WTC11 (cell line): ENCODE results near the gene KLHL29. TPM values are rescaled to one million over a fixed set of nuclear protein-coding genes. Genes with fewer than 3 reads are reported as not detected.

Experiments
- ATAC-seq: fragments of 200-7000 bp; cut with Tn5 transposase; 2 replicates; pipeline ENCODE4 v1.10.0; 2021; ENCODE audit warnings: mild to moderate bottlenecking, moderate library complexity
- CTCF ChIA-PET: fragments of 300-600 bp; sonication (Branson Sonifier 250); formaldehyde crosslinking; loops from one replicate; lab custom pipeline; 2021; ENCODE audit warnings: antibody characterized with exemption; lab: Charles Lee
- POLR2A ChIA-PET: fragments of 350-600 bp; sonication (Branson Sonifier 250); formaldehyde crosslinking; loops from one replicate; lab custom pipeline; 2021; ENCODE audit warnings: antibody characterized with exemption; lab: Charles Lee
- DNase-seq: peaks from one replicate; pipeline ENCODE4 v3.0.0; 2021; ENCODE audit warnings: low spot score
- H3K27ac Mint-ChIP-seq: 2 replicates; pipeline ENCODE4 v1.8.0; 2021; ENCODE audit warnings: mixed read lengths
- H3K27me3 Mint-ChIP-seq: 2 replicates; pipeline ENCODE4 v1.8.0; 2021; ENCODE audit warnings: low read depth, mild to moderate bottlenecking, moderate library complexity, mixed read lengths
- H3K36me3 Mint-ChIP-seq: 2 replicates; pipeline ENCODE4 v1.8.0; 2021; ENCODE audit warnings: mixed read lengths
- H3K4me1 Mint-ChIP-seq: 2 replicates; pipeline ENCODE4 v1.8.0; 2022; ENCODE audit warnings: mixed read lengths
- H3K4me3 Mint-ChIP-seq: 2 replicates; pipeline ENCODE4 v1.8.0; 2021; ENCODE audit warnings: mild to moderate bottlenecking, moderate library complexity, mixed read lengths
- H3K9me3 Mint-ChIP-seq: 2 replicates; pipeline ENCODE4 v1.8.0; 2021; ENCODE audit warnings: mixed read lengths
- CBFB ChIP-seq: sonication (generic); formaldehyde crosslinking; IDR thresholded peaks from 2 replicates; pipeline ENCODE4 v1.8.1; 2022; ENCODE audit warnings: mild to moderate bottlenecking, low read depth, missing genetic modification reagents
- JUN ChIP-seq: sonication (generic); formaldehyde crosslinking; IDR thresholded peaks from 2 replicates; pipeline ENCODE4 v1.8.0; 2023; ENCODE audit warnings: mild to moderate bottlenecking, missing genetic modification reagents
- PRRX2 ChIP-seq: fragments of 250-450 bp; sonication (Bioruptor Pico); IDR thresholded peaks from 2 replicates; pipeline ENCODE4 v1.8.0; 2021; ENCODE audit warnings: mild to moderate bottlenecking
- RELA ChIP-seq: sonication (generic); formaldehyde crosslinking; IDR thresholded peaks from 2 replicates; pipeline ENCODE4 v1.8.1; 2022; ENCODE audit warnings: missing genetic modification reagents, mild to moderate bottlenecking, borderline replicate concordance
- TEAD1 ChIP-seq: sonication (generic); formaldehyde crosslinking; IDR thresholded peaks from 2 replicates; pipeline ENCODE4 v1.8.0; 2022; ENCODE audit warnings: mild to moderate bottlenecking, missing genetic modification reagents
- ZNF232 ChIP-seq: sonication (generic); formaldehyde crosslinking; IDR thresholded peaks from 2 replicates; pipeline ENCODE4 v1.8.0; 2022; ENCODE audit warnings: mild to moderate bottlenecking, missing genetic modification reagents
- total RNA-seq: library from RNA; stranded (reverse); gene quantifications from 3 replicates; pipeline ENCODE4 v1.2.3, GENCODE V29; 2021
- TF ChIP-seq, protein P1 (sequence below): sonication (generic); formaldehyde crosslinking; IDR thresholded peaks from 2 replicates; pipeline ENCODE4 v1.8.1; 2023; ENCODE audit warnings: mild to moderate bottlenecking, moderate library complexity, missing genetic modification reagents
- TF ChIP-seq, protein P2 (sequence below): fragments of 250-450 bp; sonication (Bioruptor Pico); IDR thresholded peaks from 2 replicates; pipeline ENCODE4 v1.9.0; 2021; ENCODE audit warnings: moderate library complexity, mild to moderate bottlenecking, inconsistent platforms, borderline replicate concordance
- TF ChIP-seq, protein P3 (sequence below): sonication (generic); formaldehyde crosslinking; IDR thresholded peaks from 2 replicates; pipeline ENCODE4 v1.8.0; 2023; ENCODE audit warnings: missing genetic modification reagents
- TF ChIP-seq, protein P4 (sequence below): sonication (generic); formaldehyde crosslinking; IDR thresholded peaks from 2 replicates; pipeline ENCODE4 v1.8.1; 2023; ENCODE audit warnings: mild to moderate bottlenecking, missing genetic modification reagents, moderate library complexity
- TF ChIP-seq, protein P5 (sequence below): sonication (generic); formaldehyde crosslinking; IDR thresholded peaks from 2 replicates; pipeline ENCODE4 v1.8.0; 2023; ENCODE audit warnings: missing genetic modification reagents, mild to moderate bottlenecking, borderline replicate concordance
- TF ChIP-seq, protein P6 (sequence below): sonication (generic); formaldehyde crosslinking; conservative IDR thresholded peaks from 2 replicates; pipeline ENCODE4 v1.8.1; 2022; ENCODE audit warnings: mild to moderate bottlenecking, missing genetic modification reagents
- TF ChIP-seq, protein P7 (sequence below): sonication (generic); formaldehyde crosslinking; conservative IDR thresholded peaks from 2 replicates; pipeline ENCODE4 v1.8.1; 2023; ENCODE audit warnings: mild to moderate bottlenecking, low read depth, missing genetic modification reagents, moderate library complexity

KLHL29 gene
- total RNA-seq, 1 experiment from 2014 or later: 7.1 TPM

DNA sequence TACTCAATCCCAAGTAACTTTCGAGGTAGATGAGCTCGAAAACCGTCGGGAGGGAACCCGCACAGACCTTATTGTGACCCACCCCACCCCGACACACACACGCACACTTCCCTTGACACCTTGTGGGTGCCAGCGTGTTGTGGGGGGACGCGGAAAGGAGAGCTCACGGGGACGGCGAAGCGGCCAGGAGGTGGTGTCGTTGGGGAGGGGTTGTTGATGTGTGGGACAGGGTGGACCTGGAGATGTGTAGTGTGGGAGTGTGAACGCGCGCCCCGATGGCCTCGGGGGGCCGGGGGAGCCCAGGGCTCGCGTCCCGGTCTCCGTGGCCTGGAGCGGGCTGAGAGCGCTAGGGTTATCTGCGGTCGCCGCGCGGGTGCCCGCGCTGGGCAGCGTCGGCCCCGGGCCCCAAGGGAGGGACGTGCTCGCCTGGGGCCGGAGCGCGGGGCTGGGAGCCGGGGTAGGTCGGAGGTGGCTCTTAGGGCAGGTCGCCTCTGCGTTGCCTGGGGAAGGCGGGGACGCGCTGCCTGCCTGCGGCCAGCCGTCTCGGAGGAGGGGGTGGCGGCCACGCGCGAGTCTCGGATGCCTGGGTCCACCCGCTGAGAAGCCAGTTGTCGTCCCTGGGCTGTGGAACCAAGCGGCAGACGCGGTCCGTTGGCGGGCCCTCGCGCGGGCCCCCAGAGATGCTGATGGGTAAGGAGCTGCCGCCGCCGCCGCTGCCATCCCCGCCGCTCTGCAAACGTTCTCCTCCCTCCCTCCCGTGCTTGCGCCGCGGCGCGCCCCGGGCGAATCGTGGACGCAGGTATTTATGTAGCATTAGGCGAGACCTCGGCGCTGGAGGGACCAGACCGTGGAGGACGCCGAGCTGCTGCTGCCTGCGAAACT lies 1.6 kb downstream of the KLHL29 start:
- ChIA-PET CTCF (interaction anchor here (0.9 to 1.7 kb wide), 5 partner anchors 11 to 238 kb away, joined by 3 to 8 read pairs (median 3); no protein-coding TSS in a partner anchor), POLR2A (no interaction called here)

DNA sequence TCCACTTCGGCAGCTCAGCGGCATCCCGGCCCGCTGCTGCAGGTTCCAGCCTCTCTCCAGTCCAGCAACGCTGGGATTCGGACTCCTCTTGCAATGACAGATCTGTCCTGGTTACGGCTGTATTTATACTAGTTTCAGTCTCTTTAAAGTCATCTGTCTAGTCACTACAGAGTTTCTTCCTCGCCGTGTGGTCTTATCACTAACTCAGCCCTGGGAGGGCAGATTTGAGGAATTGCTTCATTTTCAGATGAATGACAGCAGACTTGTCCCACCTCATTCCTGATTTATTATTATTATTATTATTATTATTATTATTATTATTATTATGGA lies 2.2 kb downstream of the KLHL29 start:
- ATAC-seq (peak; percentile 7; the same call in 1 of the 2 replicates), DNase-seq (no peak)
- ChIA-PET CTCF (interaction anchor here (1.4 to 1.7 kb wide), 3 partner anchors 12 to 28 kb away, joined by 3 to 8 read pairs (median 6); no protein-coding TSS in a partner anchor), POLR2A (no interaction called here)
- Mint-ChIP-seq H3K27me3 (peaks cover 59% of the 10 kb centered on the region), H3K4me3 (peak overlapping the region; percentile 94), H3K36me3 (no peaks in the 10 kb centered on the region), H3K9me3 (no peaks in the 10 kb centered on the region), H3K27ac (no peak overlapping the region), H3K4me1 (peaks cover 40% of the 10 kb centered on the region)
- TF ChIP-seq, protein P1, sequence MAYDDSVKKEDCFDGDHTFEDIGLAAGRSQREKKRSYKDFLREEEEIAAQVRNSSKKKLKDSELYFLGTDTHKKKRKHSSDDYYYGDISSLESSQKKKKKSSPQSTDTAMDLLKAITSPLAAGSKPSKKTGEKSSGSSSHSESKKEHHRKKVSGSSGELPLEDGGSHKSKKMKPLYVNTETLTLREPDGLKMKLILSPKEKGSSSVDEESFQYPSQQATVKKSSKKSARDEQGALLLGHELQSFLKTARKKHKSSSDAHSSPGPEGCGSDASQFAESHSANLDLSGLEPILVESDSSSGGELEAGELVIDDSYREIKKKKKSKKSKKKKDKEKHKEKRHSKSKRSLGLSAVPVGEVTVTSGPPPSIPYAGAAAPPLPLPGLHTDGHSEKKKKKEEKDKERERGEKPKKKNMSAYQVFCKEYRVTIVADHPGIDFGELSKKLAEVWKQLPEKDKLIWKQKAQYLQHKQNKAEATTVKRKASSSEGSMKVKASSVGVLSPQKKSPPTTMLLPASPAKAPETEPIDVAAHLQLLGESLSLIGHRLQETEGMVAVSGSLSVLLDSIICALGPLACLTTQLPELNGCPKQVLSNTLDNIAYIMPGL (CRISPR knock-in tag): no peak
- TF ChIP-seq PRRX2 (no peak), RELA (no peak), JUN (CRISPR knock-in tag) (no peak), CBFB (CRISPR knock-in tag) (no peak)
- TF ChIP-seq, protein P2, sequence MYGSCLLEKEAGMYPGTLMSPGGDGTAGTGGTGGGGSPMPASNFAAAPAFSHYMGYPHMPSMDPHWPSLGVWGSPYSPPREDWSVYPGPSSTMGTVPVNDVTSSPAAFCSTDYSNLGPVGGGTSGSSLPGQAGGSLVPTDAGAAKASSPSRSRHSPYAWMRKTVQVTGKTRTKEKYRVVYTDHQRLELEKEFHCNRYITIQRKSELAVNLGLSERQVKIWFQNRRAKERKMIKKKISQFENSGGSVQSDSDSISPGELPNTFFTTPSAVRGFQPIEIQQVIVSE: no peak
- TF ChIP-seq, protein P3, sequence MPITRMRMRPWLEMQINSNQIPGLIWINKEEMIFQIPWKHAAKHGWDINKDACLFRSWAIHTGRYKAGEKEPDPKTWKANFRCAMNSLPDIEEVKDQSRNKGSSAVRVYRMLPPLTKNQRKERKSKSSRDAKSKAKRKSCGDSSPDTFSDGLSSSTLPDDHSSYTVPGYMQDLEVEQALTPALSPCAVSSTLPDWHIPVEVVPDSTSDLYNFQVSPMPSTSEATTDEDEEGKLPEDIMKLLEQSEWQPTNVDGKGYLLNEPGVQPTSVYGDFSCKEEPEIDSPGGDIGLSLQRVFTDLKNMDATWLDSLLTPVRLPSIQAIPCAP (CRISPR knock-in tag): no peak
- TF ChIP-seq, protein P4, sequence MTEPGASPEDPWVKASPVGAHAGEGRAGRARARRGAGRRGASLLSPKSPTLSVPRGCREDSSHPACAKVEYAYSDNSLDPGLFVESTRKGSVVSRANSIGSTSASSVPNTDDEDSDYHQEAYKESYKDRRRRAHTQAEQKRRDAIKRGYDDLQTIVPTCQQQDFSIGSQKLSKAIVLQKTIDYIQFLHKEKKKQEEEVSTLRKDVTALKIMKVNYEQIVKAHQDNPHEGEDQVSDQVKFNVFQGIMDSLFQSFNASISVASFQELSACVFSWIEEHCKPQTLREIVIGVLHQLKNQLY (CRISPR knock-in tag): no peak
- TF ChIP-seq, protein P5, sequence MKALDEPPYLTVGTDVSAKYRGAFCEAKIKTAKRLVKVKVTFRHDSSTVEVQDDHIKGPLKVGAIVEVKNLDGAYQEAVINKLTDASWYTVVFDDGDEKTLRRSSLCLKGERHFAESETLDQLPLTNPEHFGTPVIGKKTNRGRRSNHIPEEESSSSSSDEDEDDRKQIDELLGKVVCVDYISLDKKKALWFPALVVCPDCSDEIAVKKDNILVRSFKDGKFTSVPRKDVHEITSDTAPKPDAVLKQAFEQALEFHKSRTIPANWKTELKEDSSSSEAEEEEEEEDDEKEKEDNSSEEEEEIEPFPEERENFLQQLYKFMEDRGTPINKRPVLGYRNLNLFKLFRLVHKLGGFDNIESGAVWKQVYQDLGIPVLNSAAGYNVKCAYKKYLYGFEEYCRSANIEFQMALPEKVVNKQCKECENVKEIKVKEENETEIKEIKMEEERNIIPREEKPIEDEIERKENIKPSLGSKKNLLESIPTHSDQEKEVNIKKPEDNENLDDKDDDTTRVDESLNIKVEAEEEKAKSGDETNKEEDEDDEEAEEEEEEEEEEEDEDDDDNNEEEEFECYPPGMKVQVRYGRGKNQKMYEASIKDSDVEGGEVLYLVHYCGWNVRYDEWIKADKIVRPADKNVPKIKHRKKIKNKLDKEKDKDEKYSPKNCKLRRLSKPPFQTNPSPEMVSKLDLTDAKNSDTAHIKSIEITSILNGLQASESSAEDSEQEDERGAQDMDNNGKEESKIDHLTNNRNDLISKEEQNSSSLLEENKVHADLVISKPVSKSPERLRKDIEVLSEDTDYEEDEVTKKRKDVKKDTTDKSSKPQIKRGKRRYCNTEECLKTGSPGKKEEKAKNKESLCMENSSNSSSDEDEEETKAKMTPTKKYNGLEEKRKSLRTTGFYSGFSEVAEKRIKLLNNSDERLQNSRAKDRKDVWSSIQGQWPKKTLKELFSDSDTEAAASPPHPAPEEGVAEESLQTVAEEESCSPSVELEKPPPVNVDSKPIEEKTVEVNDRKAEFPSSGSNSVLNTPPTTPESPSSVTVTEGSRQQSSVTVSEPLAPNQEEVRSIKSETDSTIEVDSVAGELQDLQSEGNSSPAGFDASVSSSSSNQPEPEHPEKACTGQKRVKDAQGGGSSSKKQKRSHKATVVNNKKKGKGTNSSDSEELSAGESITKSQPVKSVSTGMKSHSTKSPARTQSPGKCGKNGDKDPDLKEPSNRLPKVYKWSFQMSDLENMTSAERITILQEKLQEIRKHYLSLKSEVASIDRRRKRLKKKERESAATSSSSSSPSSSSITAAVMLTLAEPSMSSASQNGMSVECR: no peak
- TF ChIP-seq, protein P6, sequence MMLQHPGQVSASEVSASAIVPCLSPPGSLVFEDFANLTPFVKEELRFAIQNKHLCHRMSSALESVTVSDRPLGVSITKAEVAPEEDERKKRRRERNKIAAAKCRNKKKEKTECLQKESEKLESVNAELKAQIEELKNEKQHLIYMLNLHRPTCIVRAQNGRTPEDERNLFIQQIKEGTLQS (CRISPR knock-in tag): no peak

More for the DNA sequence above, 1.6 kb downstream of the KLHL29 start:
- H3K27me3 Mint-ChIP-seq: peaks cover 62% of the 10 kb centered on the region
- TF ChIP-seq TEAD1 (CRISPR knock-in tag) (no peak), ZNF232 (CRISPR knock-in tag) (peak; percentile 29; the same call in 1 of the 2 replicates)
- TF ChIP-seq, protein P7, sequence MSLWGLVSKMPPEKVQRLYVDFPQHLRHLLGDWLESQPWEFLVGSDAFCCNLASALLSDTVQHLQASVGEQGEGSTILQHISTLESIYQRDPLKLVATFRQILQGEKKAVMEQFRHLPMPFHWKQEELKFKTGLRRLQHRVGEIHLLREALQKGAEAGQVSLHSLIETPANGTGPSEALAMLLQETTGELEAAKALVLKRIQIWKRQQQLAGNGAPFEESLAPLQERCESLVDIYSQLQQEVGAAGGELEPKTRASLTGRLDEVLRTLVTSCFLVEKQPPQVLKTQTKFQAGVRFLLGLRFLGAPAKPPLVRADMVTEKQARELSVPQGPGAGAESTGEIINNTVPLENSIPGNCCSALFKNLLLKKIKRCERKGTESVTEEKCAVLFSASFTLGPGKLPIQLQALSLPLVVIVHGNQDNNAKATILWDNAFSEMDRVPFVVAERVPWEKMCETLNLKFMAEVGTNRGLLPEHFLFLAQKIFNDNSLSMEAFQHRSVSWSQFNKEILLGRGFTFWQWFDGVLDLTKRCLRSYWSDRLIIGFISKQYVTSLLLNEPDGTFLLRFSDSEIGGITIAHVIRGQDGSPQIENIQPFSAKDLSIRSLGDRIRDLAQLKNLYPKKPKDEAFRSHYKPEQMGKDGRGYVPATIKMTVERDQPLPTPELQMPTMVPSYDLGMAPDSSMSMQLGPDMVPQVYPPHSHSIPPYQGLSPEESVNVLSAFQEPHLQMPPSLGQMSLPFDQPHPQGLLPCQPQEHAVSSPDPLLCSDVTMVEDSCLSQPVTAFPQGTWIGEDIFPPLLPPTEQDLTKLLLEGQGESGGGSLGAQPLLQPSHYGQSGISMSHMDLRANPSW (CRISPR knock-in tag): no peak
- ATAC-seq (peak; percentile 40), DNase-seq (peak; percentile 45)
- H3K27ac Mint-ChIP-seq: no peak overlapping the region
- peaks cover 37% of the 10 kb centered on the region for H3K4me1 Mint-ChIP-seq
- H3K9me3 Mint-ChIP-seq: no peaks in the 10 kb centered on the region
- H3K36me3 Mint-ChIP-seq: no peaks in the 10 kb centered on the region
- peak overlapping the region; percentile 94 for H3K4me3 Mint-ChIP-seq
